ENCODE results near the gene A1BG.
"Not testable (repeated sequence)": the region's sequence is repeated elsewhere in the genome, so short reads cannot be mapped to it uniquely, and the experiment has no call there.

A1BG gene

DNA sequence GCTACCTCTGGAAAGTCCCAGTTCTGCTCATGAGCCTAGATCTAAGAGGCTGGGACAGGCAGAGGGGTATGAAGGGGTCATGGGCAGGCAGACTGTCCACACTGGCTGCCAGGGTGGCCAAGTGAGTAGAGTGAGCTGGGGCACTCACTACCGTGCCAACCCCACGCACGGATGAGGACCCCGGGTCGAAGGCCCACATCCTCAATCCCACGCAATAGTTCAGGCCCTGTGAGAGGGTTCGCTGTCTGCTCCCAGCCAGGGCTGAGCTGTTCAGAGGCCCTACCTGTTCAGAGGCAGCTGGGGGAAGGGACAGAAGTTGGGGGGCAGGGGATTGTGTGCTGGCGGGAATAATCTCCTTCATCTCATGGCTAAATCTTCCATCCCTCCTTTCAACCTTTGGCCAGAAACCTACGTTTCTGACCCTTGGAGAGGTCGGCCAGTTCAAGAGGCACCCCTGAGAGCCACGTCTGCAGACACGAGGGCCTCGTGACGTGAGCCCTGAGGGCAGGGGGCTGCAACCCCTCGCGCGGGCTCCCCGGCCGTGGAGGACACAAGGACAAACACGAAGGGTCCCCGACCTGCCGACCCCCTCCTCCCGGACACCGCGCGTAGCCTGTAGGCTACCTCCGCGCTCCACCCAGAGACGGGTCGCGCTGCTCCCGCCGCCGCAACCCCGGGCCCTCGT is 32.7 kb upstream of the A1BG start:
- DNase-seq = peak; percentile 39

- DNase-seq = no peak
Observed at GRCh38 chr19:58385313-58385890, 32.1 kb upstream of the A1BG start.

GRCh38 chr19:58382997-58383603 is 29.8 kb upstream of the A1BG start:
- DNase-seq = no peak

GRCh38 chr19:58381460-58382212 is 28.3 kb upstream of the A1BG start:
- no peak for DNase-seq

DNA sequence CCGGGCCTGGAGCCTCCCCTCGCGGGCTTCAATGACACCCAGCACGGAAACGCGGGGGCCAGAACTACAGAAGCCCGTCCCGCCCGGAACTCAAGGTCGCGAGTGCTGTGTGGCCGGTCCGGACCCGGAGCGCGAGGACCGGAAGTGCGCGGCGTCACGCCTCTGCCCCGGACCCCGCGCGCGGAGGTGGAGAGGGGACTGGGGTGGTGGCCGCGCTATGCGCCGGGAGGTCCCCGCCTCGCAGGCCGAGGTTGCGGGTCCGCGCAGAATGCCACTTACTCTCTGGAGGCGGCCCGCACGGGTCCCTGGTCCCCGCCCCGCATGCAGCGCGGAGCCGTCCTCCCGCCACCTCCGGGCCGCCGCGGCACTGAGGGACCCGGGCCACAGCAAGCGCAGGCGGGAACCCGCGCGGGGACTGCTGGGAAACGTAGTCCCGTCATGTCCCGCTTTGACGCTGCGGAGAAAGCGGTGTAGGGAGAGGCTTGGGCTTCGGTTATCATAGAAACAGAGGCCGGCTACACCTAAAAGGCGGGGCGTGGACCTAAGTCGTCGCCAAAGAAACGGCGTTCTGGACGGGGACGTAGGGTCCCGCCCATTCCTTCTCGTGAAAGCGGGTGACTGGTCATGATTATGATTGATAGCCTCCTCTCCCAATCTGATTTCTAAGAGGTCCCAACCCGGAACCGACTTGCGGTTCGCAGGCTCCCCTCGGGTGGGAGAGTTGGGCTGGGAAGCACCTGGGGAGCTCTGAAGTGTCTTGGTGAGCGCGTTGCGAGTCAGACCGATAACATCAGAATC is 27.6 kb upstream of the A1BG start, which contains the start of gene ZNF837:
Gene ZNF837 (minus strand): TSS at position 369 of the 798 bp plus-strand sequence. CDS start 11,698 bp downstream, outside the sequence.
- peak; percentile 98 for DNase-seq

- no peak for DNase-seq
Observed at GRCh38 chr19:58380037-58380661, 26.9 kb upstream of the A1BG start.

DNA sequence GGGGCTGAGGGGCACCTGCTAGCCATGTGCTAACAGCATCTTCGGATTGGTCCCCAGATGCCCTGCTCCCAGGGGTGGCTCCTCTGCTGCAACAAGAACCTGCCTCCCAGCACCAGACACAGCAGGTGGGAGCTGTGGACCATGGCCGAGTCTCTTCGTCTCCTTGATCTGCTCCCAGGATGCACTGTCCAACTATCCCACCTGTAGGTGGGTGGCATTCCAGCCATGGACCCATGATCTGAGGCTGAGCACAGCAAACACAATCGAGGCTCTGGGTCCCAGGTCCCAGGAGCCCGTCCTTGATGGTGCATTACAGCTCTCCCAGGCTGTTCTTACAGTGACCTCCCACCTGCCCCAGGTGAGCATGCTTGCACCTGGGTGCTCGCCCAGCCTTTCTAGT is 26.0 kb upstream of the A1BG start:
- DNase-seq = no peak

- not testable (repeated sequence) for DNase-seq
Observed at GRCh38 chr19:58376724-58377123, 23.4 kb upstream of the A1BG start.

DNA sequence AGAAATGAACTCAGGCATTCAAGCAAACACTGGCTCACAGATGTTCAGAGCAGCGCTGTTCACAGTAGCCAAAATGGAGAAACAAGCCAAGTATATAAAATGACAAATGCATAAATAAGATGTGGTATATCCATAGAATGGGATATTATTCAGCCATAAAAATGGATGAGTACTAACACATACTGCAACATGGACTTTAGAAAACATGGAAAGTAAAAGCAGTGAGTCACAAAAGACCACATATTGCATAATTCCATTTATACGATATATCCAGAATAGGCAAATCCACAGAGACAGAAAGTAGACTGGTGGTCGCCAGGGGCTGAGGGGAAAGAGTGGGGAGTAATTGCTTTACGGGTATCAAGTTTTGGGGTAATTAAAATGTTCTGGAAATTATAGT is 20.9 kb upstream of the A1BG start:
- no peak for DNase-seq

- no peak for DNase-seq
Observed at GRCh38 chr19:58372311-58373133, 19.2 kb upstream of the A1BG start.

DNA sequence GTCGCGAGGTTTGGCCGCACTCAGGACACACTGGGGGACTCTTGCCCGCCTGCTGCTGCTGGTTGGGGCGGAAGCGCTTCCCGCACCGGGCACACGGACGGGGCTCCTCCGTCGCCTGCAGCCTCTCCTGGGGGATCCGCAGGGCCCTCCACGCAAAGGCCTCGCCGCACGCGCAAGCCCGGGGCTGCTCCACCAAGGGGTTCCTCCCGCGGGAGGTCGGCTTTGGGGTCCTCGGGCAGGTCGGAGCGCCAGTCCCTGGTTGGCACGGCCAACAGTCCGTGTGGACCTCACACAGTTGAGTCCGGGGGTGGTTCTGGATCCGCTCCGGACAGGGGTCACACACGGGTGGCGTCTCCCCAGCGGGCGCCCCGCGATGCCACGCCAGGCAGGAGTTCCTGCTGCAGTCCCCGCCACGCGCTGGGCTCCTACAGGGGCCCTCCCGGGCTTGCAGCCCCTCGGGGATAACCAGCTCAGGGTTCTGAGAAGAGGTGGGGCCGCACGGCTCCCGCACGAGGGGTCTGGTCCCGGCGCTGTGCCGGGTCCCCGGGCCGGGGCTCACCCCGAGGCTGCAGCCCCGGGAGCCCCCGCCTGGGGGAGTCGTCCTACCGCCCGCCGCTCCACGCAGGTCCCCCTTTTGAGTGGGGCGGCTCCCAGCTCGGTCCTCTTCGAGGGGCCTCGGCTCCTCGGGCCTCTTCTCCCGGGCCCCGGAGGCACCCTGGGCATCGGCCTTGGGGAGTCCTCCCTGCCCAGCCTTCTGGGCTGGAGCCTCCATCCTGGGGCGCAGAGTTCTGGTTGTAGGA is 15.5 kb upstream of the A1BG start:
- DNase-seq = no peak

DNA sequence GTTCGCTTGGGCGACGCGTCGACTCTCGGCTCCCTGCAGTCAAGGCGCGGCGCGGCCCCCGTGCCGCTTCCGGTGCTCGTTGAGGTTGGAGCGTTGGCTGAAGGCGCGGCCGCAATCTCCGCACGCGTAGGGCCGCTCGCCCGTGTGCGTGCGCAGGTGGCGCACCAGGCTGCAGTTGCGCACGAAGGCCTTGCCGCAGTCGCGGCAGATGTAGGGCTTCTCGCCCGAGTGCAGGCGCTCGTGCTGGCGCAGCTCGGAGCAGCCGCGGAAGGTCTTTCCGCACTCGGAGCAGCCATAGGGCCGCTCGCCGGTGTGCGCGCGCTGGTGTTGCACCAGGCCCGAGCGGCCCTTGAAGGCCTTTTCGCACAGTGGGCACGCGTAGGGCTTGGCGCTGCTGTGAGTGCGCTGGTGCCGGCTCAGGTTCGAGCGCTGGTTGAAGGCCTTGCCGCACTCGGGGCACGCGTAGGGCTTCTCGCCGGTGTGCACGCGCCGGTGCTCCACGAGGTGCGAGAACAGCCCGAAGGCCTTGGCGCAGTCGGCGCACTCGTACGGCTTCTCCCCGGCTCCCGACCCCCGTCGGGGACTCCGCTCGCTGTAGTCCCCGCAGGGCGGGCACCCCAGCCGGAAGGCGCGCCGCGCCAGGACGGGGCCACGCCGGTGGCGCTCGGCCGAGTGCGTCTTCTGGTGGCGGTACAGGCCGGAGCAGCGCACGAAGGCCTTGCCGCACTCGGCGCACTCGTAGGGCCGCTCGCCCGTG is 14.6 kb upstream of the A1BG start:
- no peak for DNase-seq

DNA sequence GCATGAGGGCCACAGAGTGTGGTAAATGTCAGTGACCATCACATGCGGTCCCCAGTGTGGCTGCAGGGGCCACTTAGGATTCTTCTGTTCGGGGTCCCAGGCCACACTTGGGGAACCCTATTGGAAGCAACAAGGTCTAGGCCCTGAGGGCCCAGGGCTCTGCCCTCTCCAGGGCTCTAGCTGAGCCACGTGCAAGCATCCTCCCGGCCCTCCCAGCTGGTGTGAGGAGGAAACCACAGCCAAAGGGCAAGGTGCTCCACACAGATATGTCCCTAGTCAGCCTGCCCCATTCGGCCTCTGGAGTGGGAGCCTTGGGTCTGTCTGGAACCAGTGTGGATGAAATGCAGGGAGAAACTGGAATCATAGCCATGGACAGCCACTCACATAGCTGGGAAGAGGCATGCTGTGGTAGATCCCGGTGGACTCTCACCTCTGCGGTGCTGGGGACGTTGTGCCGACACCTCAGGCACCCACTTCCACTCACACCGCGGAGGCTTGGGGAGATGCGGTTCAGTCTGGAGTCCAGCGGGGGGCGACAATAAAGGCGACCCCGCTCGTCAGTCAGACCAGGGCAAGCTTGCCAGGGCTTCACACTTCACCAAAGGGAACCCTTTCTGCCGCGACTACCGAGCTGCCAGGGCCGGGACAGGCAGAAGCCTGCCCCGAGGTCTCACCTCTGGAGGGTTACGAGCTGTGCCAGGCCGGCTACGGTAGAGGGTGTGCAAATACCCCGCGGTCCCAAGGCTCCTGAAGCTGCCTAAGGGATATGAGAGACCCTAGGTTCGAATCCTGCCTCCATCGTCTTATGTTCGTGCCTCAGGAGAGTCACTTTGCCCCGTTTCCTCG is 13.5 kb upstream of the A1BG start:
- no peak for DNase-seq

GRCh38 chr19:58364146-58364545 is 10.9 kb upstream of the A1BG start:
- DNase-seq = no peak

- peak; percentile 96 for DNase-seq
Observed at GRCh38 chr19:58362272-58362994, 9.1 kb upstream of the A1BG start, which contains the start of gene ZNF497. ZNF497 (minus strand) TSS chr19:58362751; CDS start chr19:58357635, 5,116 bp downstream.

DNA sequence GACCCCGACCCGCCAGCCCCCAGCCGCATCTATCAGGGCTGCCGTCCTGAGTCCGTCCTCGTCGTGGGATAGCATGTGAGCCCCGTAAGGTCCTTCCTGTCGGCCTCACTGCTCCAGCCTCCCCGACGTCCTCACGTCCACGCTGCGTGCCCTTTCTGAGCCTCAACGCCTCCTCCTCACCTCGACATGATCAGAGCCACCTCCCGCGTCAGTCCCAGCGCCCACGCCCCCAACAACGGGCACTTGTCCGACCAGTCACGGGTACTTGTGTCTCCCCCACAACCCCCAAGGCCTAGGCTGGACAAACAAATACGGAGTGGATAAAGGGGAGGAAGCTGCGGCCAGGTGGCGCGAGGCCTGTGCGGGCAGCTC is 8.6 kb upstream of the A1BG start:
- DNase-seq = peak; percentile 45

DNA sequence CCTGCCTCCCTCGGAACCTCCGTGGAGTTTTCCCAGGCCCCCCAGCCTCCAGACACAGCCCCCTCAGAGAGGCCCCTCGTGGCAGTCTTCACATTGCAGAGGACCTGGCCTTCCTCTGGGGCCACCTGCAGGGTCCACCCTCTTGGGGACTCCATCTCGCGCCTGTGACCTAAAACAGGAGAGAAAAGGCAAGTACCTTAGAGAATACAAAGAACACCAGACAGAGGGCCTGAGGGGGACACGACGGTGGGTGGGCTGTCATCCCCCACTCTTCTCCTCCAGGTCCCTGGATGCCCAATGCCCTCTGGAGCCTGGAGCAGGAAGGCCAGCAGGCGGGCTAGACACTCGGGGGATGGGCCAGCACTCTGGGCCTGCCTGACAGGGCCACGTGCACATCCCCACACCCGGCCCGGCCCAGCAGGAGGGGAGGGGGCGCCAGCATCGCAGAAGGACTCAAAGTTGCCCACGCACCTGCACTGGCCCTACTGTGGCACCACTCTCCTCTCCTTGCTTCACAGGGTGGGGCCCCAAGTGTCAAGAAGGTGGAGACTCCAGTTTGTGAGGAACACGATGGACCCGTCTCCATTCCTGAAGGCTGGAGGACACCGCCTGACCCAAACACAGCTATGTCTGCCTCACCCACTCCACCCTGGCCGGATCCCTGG is 4.3 kb upstream of the A1BG start:
- no peak for DNase-seq
